GM23338 (cell line): Measurements from ENCODE around the gene EPC1. TPM values are rescaled to one million over a fixed set of nuclear protein-coding genes. Genes with fewer than 3 reads are reported as not detected.

ENCODE experiments used
- ATAC-seq: fragments of 200-7000 bp; cut with Tn5 transposase; 3 replicates; pipeline ENCODE4 v1.9.1; 2020
- DNase-seq: peaks from one replicate; pipeline ENCODE4 v3.0.0-alpha.2; 2015; ENCODE audit warnings: low spot score
- H2AFZ ChIP-seq: fragments of 200-600 bp; sonication (generic); 2 replicates; pipeline ENCODE4 v1.8.0; 2016; ENCODE audit warnings: antibody characterized with exemption, mild to moderate bottlenecking, moderate library complexity
- H3F3A ChIP-seq: fragments of 200-600 bp; sonication (generic); replicated peaks from 2 replicates; pipeline ENCODE4 v1.8.0; 2017; ENCODE audit warnings: antibody characterized with exemption, mixed run types, low read depth
- H3K27ac ChIP-seq: fragments of 200-600 bp; sonication (generic); 2 replicates; pipeline ENCODE4 v1.6.1; 2016; ENCODE audit warnings: low read depth
- H3K27me3 ChIP-seq: fragments of 200-600 bp; sonication (generic); 2 replicates; pipeline ENCODE4 v1.8.0; 2016; ENCODE audit warnings: mild to moderate bottlenecking, mixed run types, moderate library complexity; ENCODE audit not compliant: insufficient read depth
- H3K36me3 ChIP-seq: fragments of 200-600 bp; sonication (generic); 2 replicates; pipeline ENCODE4 v1.8.0; 2016; ENCODE audit warnings: mild to moderate bottlenecking; ENCODE audit not compliant: insufficient read depth
- H3K4me1 ChIP-seq: fragments of 200-600 bp; sonication (generic); 2 replicates; pipeline ENCODE4 v1.8.0; 2016; ENCODE audit warnings: mild to moderate bottlenecking, moderate library complexity; ENCODE audit not compliant: insufficient read depth
- H3K4me2 ChIP-seq: fragments of 200-600 bp; sonication (generic); 2 replicates; pipeline ENCODE4 v1.7.1; 2017; ENCODE audit warnings: mixed run types
- H3K4me3 ChIP-seq: fragments of 200-600 bp; sonication (generic); 2 replicates; pipeline ENCODE4 v1.6.1; 2016; ENCODE audit warnings: mixed run types
- H3K79me2 ChIP-seq: fragments of 200-600 bp; sonication (generic); replicated peaks from 2 replicates; pipeline ENCODE4 v1.8.0; 2017; ENCODE audit warnings: mild to moderate bottlenecking; ENCODE audit not compliant: insufficient read depth
- H3K9me2 ChIP-seq: fragments of 200-600 bp; sonication (generic); 2 replicates; pipeline ENCODE4 v1.8.0; 2017; ENCODE audit not compliant: insufficient read depth
- H4K20me1 ChIP-seq: fragments of 200-600 bp; sonication (generic); replicated peaks from 2 replicates; pipeline ENCODE4 v1.8.0; 2017; ENCODE audit warnings: mild to moderate bottlenecking; ENCODE audit not compliant: insufficient read depth
- H3K27ac Mint-ChIP-seq: 2 replicates; pipeline ENCODE4 v1.8.0; 2020; ENCODE audit warnings: inconsistent platforms, mild to moderate bottlenecking, moderate library complexity, mixed read lengths
- H3K27me3 Mint-ChIP-seq: 3 replicates; pipeline ENCODE4 v1.8.0; 2022; ENCODE audit warnings: low read depth, mild to moderate bottlenecking, moderate library complexity, mixed read lengths, inconsistent platforms; ENCODE audit not compliant: insufficient read depth, poor library complexity
- H3K36me3 Mint-ChIP-seq: 3 replicates; pipeline ENCODE4 v1.8.0; 2021; ENCODE audit warnings: low read depth, mild to moderate bottlenecking, inconsistent platforms, moderate library complexity, mixed read lengths
- H3K4me1 Mint-ChIP-seq: 3 replicates; pipeline ENCODE4 v1.8.0; 2020; ENCODE audit warnings: mild to moderate bottlenecking, inconsistent platforms, mixed read lengths
- H3K4me3 Mint-ChIP-seq: 3 replicates; pipeline ENCODE4 v1.8.0; 2021; ENCODE audit warnings: moderate library complexity, mild to moderate bottlenecking, inconsistent platforms, mixed read lengths
- H3K9me3 Mint-ChIP-seq: 3 replicates; pipeline ENCODE4 v1.8.0; 2020; ENCODE audit warnings: moderate library complexity, mild to moderate bottlenecking, inconsistent platforms, mixed read lengths
- CREB1 ChIP-seq: fragments of 250-450 bp; sonication (Bioruptor Pico); IDR thresholded peaks from 2 replicates; pipeline ENCODE4 v1.5.0; 2020; ENCODE audit warnings: low read depth, mild to moderate bottlenecking, moderate library complexity
- CTCF ChIP-seq, 2 experiments: fragments of 200-600 bp in 1 of 2; sonication (generic) in 1 of 2; conservative IDR thresholded peaks; 2 replicates each; pipeline versions ENCODE4 v1.5.1 to v1.6.1; 2016 to 2017; ENCODE audit warnings: antibody characterized with exemption in 2 of 2, low read depth in 2 of 2, mild to moderate bottlenecking in 2 of 2, moderate library complexity in 1 of 2
- EZH2phosphoT487 ChIP-seq: fragments of 200-600 bp; sonication (generic); IDR thresholded peaks from one replicate; pipeline ENCODE4 v1.8.1; 2018; ENCODE audit warnings: antibody characterized with exemption; ENCODE audit not compliant: unreplicated experiment
- NANOG ChIP-seq: IDR thresholded peaks from 2 replicates; pipeline ENCODE4 v1.6.1; 2016; ENCODE audit warnings: antibody characterized with exemption, borderline replicate concordance
- POLR2AphosphoS5 ChIP-seq: IDR thresholded peaks from 2 replicates; pipeline ENCODE4 v1.6.1; 2016; ENCODE audit warnings: antibody characterized with exemption, low read depth
- STAT1 ChIP-seq: IDR thresholded peaks from one replicate; pipeline ENCODE4 v1.6.1; 2016; ENCODE audit warnings: antibody characterized with exemption; ENCODE audit not compliant: unreplicated experiment
- ZNF114 ChIP-seq: fragments of 250-450 bp; sonication (Bioruptor Pico); IDR thresholded peaks from 2 replicates; pipeline ENCODE4 v1.5.0; 2020; ENCODE audit warnings: mild to moderate bottlenecking, moderate library complexity
- ZNF331 ChIP-seq: fragments of 250-450 bp; sonication (Bioruptor Pico); IDR thresholded peaks from 2 replicates; pipeline ENCODE4 v1.5.0; 2020; ENCODE audit warnings: low read depth, mild to moderate bottlenecking, moderate library complexity
- polyA plus RNA-seq: library from polyadenylated mRNA; unstranded; fragments of >200 nt; fragmentation: Nextera tagmentation; extraction: Ambion mirVana; gene quantifications from 2 replicates; pipeline ENCODE4 v1.2.1, GENCODE V29; 2016
- total RNA-seq: library from RNA; depleted of rRNA; stranded (reverse); fragments of >200 nt; shearing (Covaris generic); gene quantifications from 2 replicates; pipeline ENCODE4 v1.2.3, GENCODE V29; 2014
- TF ChIP-seq, protein P1 (sequence below): fragments of 250-450 bp; sonication (Bioruptor Pico); IDR thresholded peaks from 2 replicates; pipeline ENCODE4 v1.5.0; 2020; ENCODE audit warnings: mild to moderate bottlenecking, moderate library complexity
- TF ChIP-seq, protein P2 (sequence below): IDR thresholded peaks from one replicate; pipeline ENCODE4 v1.6.1; 2018; ENCODE audit warnings: antibody characterized with exemption; ENCODE audit not compliant: unreplicated experiment

Gene EPC1
- total and polyA plus RNA-seq, 2 experiments from 2014 or later = 24.1 to 25.9 TPM

DNA sequence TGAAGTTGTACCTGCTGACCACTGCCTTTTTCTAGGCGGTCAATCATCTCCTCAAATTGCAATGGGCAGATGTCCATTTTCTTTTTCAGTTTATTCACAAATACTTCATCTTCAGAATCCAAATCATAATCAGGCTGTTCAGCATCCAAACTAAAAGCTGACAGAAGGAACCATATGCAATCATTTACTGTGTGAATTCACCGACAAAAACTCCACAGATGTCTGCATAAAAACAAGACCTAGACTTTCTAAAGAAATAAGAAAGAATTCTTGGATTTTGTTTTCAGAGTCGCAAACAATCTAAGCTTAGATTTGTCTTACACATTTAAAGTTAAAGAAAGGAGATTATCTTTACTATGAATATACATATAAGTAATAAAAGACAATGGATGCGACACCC lies 53.4 kb downstream of the EPC1 start (continued):
- TF ChIP-seq CTCF (conservative IDR thresholded peaks at IDR 0.05; ENCODE audit: low read depth in 2 of 2) (no peak), CREB1 (CRISPR knock-in tag) (no peak), ZNF331 (no peak), EZH2phosphoT487 (no peak)

DNA sequence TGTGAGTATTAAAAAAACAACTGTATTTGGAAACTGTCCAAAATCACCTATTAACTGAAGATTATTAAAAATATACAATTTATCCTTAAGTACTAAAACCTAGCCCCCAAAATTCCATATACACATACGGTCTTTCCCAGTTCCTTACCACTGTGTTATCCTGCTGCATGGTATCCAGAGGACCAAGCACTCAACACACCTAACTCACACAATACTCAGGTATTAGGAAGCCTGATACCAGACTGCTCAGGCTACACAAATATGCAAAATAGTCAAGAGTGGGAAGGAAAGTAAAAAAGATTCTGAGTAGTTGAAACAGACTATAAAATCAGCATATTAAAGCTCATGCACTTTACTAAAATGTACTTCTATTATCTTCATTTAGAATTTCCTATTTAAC lies 67.2 kb downstream of the EPC1 start:
- Histone ChIP-seq H3K4me3 (no peak overlapping the region), H3K27ac (no peak overlapping the region), H3K4me2 (no peak overlapping the region), H3K4me1 (no peaks in the 10 kb centered on the region), H3K36me3 (peaks cover 8% of the 10 kb centered on the region; the same call in 1 of the 2 replicates), H3K27me3 (no peaks in the 10 kb centered on the region), H4K20me1 (peaks cover 3% of the 10 kb centered on the region; the same call in 1 of the 2 replicates), H3F3A (no peaks in the 10 kb centered on the region), H2AFZ (no peak overlapping the region), H3K9me2 (no peaks in the 10 kb centered on the region), H3K79me2 (peaks cover 43% of the 10 kb centered on the region; the same call in 1 of the 2 replicates)
- Mint-ChIP-seq H3K27me3 (peaks cover 2% of the 10 kb centered on the region), H3K36me3 (peaks cover 46% of the 10 kb centered on the region; the same call in 2 of the 3 replicates), H3K4me3 (no peak overlapping the region), H3K9me3 (no peaks in the 10 kb centered on the region), H3K27ac (no peak overlapping the region), H3K4me1 (no peaks in the 10 kb centered on the region)
- ATAC-seq = no peak
- TF ChIP-seq, protein P1, sequence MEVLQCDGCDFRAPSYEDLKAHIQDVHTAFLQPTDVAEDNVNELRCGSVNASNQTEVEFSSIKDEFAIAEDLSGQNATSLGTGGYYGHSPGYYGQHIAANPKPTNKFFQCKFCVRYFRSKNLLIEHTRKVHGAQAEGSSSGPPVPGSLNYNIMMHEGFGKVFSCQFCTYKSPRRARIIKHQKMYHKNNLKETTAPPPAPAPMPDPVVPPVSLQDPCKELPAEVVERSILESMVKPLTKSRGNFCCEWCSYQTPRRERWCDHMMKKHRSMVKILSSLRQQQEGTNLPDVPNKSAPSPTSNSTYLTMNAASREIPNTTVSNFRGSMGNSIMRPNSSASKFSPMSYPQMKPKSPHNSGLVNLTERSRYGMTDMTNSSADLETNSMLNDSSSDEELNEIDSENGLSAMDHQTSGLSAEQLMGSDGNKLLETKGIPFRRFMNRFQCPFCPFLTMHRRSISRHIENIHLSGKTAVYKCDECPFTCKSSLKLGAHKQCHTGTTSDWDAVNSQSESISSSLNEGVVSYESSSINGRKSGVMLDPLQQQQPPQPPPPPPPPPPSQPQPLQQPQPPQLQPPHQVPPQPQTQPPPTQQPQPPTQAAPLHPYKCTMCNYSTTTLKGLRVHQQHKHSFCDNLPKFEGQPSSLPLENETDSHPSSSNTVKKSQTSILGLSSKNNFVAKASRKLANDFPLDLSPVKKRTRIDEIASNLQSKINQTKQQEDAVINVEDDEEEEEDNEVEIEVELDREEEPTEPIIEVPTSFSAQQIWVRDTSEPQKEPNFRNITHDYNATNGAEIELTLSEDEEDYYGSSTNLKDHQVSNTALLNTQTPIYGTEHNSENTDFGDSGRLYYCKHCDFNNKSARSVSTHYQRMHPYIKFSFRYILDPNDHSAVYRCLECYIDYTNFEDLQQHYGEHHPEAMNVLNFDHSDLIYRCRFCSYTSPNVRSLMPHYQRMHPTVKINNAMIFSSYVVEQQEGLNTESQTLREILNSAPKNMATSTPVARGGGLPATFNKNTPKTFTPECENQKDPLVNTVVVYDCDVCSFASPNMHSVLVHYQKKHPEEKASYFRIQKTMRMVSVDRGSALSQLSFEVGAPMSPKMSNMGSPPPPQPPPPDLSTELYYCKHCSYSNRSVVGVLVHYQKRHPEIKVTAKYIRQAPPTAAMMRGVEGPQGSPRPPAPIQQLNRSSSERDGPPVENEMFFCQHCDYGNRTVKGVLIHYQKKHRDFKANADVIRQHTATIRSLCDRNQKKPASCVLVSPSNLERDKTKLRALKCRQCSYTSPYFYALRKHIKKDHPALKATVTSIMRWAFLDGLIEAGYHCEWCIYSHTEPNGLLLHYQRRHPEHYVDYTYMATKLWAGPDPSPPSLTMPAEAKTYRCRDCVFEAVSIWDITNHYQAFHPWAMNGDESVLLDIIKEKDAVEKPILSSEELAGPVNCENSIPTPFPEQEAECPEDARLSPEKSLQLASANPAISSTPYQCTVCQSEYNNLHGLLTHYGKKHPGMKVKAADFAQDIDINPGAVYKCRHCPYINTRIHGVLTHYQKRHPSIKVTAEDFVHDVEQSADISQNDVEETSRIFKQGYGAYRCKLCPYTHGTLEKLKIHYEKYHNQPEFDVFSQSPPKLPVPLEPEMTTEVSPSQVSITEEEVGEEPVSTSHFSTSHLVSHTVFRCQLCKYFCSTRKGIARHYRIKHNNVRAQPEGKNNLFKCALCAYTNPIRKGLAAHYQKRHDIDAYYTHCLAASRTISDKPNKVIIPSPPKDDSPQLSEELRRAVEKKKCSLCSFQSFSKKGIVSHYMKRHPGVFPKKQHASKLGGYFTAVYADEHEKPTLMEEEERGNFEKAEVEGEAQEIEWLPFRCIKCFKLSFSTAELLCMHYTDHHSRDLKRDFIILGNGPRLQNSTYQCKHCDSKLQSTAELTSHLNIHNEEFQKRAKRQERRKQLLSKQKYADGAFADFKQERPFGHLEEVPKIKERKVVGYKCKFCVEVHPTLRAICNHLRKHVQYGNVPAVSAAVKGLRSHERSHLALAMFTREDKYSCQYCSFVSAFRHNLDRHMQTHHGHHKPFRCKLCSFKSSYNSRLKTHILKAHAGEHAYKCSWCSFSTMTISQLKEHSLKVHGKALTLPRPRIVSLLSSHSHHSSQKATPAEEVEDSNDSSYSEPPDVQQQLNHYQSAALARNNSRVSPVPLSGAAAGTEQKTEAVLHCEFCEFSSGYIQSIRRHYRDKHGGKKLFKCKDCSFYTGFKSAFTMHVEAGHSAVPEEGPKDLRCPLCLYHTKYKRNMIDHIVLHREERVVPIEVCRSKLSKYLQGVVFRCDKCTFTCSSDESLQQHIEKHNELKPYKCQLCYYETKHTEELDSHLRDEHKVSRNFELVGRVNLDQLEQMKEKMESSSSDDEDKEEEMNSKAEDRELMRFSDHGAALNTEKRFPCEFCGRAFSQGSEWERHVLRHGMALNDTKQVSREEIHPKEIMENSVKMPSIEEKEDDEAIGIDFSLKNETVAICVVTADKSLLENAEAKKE = no peak
- TF ChIP-seq STAT1 (no peak), NANOG (no peak), ZNF331 (no peak), POLR2AphosphoS5 (no peak), EZH2phosphoT487 (no peak), CREB1 (CRISPR knock-in tag) (no peak), ZNF114 (no peak)
- TF ChIP-seq, protein P2, sequence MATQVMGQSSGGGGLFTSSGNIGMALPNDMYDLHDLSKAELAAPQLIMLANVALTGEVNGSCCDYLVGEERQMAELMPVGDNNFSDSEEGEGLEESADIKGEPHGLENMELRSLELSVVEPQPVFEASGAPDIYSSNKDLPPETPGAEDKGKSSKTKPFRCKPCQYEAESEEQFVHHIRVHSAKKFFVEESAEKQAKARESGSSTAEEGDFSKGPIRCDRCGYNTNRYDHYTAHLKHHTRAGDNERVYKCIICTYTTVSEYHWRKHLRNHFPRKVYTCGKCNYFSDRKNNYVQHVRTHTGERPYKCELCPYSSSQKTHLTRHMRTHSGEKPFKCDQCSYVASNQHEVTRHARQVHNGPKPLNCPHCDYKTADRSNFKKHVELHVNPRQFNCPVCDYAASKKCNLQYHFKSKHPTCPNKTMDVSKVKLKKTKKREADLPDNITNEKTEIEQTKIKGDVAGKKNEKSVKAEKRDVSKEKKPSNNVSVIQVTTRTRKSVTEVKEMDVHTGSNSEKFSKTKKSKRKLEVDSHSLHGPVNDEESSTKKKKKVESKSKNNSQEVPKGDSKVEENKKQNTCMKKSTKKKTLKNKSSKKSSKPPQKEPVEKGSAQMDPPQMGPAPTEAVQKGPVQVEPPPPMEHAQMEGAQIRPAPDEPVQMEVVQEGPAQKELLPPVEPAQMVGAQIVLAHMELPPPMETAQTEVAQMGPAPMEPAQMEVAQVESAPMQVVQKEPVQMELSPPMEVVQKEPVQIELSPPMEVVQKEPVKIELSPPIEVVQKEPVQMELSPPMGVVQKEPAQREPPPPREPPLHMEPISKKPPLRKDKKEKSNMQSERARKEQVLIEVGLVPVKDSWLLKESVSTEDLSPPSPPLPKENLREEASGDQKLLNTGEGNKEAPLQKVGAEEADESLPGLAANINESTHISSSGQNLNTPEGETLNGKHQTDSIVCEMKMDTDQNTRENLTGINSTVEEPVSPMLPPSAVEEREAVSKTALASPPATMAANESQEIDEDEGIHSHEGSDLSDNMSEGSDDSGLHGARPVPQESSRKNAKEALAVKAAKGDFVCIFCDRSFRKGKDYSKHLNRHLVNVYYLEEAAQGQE = no peak
- no peak for DNase-seq
